A673 (cell line): ENCODE measurements around the gene HIKESHI.

ENCODE experiments used
- CTCF ChIP-seq: fragments of 300-800, 200-600 bp; sonication (generic); conservative IDR thresholded peaks from 2 replicates; pipeline ENCODE4 v1.5.1; 2017; ENCODE audit warnings: low read depth, mild to moderate bottlenecking, antibody characterized with exemption, low read length, moderate library complexity, mixed read lengths
- EZH2 ChIP-seq: fragments of 200-600 bp; sonication (generic); IDR thresholded peaks from 2 replicates; pipeline ENCODE4 v1.6.1; 2017; ENCODE audit warnings: borderline replicate concordance, low read depth, mild to moderate bottlenecking, mixed read lengths, antibody characterized with exemption, low read length; ENCODE audit not compliant: poor library complexity, severe bottlenecking

- no peak for TF ChIP-seq CTCF
- TF ChIP-seq EZH2: no peak
These were observed 61.4 kb downstream of the HIKESHI start for GRCh38 chr11:86363424-86363823.
